Transverse colon (tissue), 4 donors: Measurements from ENCODE around the gene CLDN16.

Experiments
- POLR2AphosphoS5 ChIP-seq, 3 donors: sonication (generic); formaldehyde crosslinking; IDR thresholded peaks; one replicate each; pipeline ENCODE4 v1.6.1; 2016; ENCODE audit warnings: antibody characterized with exemption in 3 of 3
- TF ChIP-seq, protein P1 (sequence below), 5 experiments: fragments of 200-600 bp in 3 of 5; fragments of 450-650 bp in 2 of 5; sonication (generic) in 3 of 5; IDR thresholded peaks; 1 replicate in 2 of 5; 2 replicates in 3 of 5; pipeline ENCODE4 v1.5.1; 2016 to 2017; ENCODE audit warnings: antibody characterized with exemption in 5 of 5, inconsistent platforms in 3 of 5, mild to moderate bottlenecking in 2 of 5, moderate library complexity in 1 of 5

DNA sequence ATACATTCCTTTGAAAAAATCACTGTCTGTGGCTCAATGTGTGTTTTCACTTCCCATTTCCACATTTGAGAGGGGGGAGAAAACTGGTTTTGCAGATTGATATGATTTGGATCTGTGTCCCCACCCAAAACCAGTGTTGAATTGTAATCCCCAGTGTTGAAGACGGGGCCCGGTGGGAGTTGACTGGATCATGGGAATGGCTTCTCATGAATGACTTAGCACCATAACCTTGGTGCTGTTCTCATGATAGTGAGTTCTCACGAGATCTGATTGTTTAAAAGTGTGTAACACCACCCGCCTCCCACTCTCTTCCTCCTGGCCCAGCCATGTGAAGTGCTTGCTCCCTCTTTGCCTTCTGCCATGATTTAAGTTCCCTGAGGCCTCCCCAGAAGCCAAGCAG, 45.7 kb downstream of the CLDN16 start:
- TF ChIP-seq, protein P1, sequence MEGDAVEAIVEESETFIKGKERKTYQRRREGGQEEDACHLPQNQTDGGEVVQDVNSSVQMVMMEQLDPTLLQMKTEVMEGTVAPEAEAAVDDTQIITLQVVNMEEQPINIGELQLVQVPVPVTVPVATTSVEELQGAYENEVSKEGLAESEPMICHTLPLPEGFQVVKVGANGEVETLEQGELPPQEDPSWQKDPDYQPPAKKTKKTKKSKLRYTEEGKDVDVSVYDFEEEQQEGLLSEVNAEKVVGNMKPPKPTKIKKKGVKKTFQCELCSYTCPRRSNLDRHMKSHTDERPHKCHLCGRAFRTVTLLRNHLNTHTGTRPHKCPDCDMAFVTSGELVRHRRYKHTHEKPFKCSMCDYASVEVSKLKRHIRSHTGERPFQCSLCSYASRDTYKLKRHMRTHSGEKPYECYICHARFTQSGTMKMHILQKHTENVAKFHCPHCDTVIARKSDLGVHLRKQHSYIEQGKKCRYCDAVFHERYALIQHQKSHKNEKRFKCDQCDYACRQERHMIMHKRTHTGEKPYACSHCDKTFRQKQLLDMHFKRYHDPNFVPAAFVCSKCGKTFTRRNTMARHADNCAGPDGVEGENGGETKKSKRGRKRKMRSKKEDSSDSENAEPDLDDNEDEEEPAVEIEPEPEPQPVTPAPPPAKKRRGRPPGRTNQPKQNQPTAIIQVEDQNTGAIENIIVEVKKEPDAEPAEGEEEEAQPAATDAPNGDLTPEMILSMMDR (IDR thresholded peaks at IDR 0.05): no peak
- no peak for TF ChIP-seq POLR2AphosphoS5 (IDR thresholded peaks at IDR 0.05)
